Rectal smooth muscle tissue (tissue), 1 donor: Measurements from ENCODE around the gene SCLY.

Experiments used
- H3K27ac ChIP-seq: one replicate; pipeline ENCODE4 v1.7.0; 2013; ENCODE audit warnings: low read depth, low read length, inconsistent platforms
- H3K27me3 ChIP-seq: one replicate; pipeline ENCODE4 v1.7.0; 2013; ENCODE audit warnings: low read length; ENCODE audit not compliant: control insufficient read depth, insufficient read depth
- H3K36me3 ChIP-seq: one replicate; pipeline ENCODE4 v1.7.0; 2013; ENCODE audit warnings: low read length; ENCODE audit not compliant: control insufficient read depth, insufficient read depth
- H3K4me1 ChIP-seq: one replicate; pipeline ENCODE4 v1.7.0; 2013; ENCODE audit warnings: low read length; ENCODE audit not compliant: control insufficient read depth, insufficient read depth
- H3K4me3 ChIP-seq: one replicate; pipeline ENCODE4 v1.7.0; 2013; ENCODE audit warnings: low read length
- H3K9ac ChIP-seq: one replicate; pipeline ENCODE4 v1.7.0; 2013; ENCODE audit warnings: low read length

The SCLY gene

DNA sequence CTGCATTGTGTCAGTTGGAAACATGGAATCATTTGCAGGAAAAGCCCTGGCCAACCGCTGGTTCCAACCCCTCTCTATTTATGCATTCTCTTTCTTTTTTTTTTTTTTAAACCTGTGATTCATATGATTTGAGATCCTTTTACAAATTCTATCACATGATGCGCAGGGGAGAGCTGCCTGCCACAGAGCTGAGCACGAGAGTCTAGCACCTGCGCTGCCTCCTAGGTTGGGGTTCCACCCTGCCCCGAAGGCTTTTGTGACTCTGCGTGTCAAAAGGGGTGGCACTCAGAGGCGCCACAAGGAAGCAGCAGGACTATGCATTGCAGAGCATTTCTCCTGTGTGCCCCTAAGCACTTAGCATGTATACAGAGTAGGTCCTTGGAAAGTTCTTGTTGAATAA is 22.0 kb downstream of the SCLY start:
- Histone ChIP-seq H3K4me1 (no peaks in the 10 kb centered on the region), H3K27ac (no peak overlapping the region), H3K4me3 (no peak overlapping the region), H3K27me3 (no peaks in the 10 kb centered on the region), H3K9ac (no peak overlapping the region), H3K36me3 (no peaks in the 10 kb centered on the region)

DNA sequence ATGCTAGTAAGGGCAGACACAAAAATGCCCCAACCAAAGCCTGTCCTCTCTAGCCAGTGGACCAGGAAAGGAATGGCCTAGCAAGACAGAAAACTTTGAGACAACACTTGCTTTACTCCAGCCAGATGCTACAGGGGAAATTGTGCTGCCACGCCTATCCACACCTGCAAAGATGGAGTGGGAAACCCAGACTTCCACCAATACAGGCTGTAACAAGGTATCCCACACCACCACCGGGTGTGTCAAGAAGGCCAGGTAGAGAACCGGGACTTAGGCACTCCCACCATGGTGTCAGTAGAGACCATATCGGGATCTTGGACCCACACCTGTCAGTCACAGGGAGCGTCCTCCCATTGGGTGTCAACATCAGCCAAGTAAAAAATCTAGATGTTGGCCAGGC is 23.1 kb downstream of the SCLY start:
- no peak overlapping the region for H3K27ac ChIP-seq
- no peaks in the 10 kb centered on the region for H3K36me3 ChIP-seq
- H3K4me1 ChIP-seq, result no peaks in the 10 kb centered on the region
- H3K9ac ChIP-seq, result no peak overlapping the region
- no peak overlapping the region for H3K4me3 ChIP-seq
- H3K27me3 ChIP-seq, result no peaks in the 10 kb centered on the region

GRCh38 chr2:238084761-238085160 is 24.0 kb downstream of the SCLY start:
- no peak overlapping the region for H3K9ac ChIP-seq
- no peak overlapping the region for H3K27ac ChIP-seq
- H3K4me1 ChIP-seq, result no peaks in the 10 kb centered on the region
- H3K36me3 ChIP-seq, result no peaks in the 10 kb centered on the region
- no peaks in the 10 kb centered on the region for H3K27me3 ChIP-seq
- no peak overlapping the region for H3K4me3 ChIP-seq

GRCh38 chr2:238085899-238086298 is 25.1 kb downstream of the SCLY start:
- no peak overlapping the region for H3K4me3 ChIP-seq

DNA sequence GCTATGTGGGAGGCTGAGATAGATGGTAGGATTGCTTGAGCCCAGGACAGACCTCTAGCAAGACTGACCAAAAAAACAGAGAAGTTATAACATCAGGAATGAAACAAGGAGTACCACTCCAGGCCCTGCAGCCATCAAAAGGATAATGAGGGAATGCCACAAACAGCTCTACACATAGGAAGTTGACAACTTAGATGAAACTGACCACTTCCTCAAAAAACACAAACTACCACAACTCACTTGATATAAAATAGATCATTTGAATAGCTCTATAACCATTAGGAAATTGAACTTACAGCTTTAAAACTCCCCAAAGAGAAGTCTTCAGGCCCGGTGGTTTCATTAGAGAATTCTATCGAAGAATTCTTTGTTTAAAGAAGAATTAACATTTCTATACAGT is 26.4 kb downstream of the SCLY start:
- Histone ChIP-seq H3K27ac (no peak overlapping the region), H3K27me3 (no peaks in the 10 kb centered on the region), H3K9ac (no peak overlapping the region), H3K36me3 (peaks cover 4% of the 10 kb centered on the region), H3K4me3 (no peak overlapping the region), H3K4me1 (no peaks in the 10 kb centered on the region)

More at GRCh38 chr2:238085899-238086298, 25.1 kb downstream of the SCLY start:
- Histone ChIP-seq H3K9ac (no peak overlapping the region), H3K27ac (no peak overlapping the region), H3K4me1 (no peaks in the 10 kb centered on the region), H3K27me3 (no peaks in the 10 kb centered on the region), H3K36me3 (no peaks in the 10 kb centered on the region)

DNA sequence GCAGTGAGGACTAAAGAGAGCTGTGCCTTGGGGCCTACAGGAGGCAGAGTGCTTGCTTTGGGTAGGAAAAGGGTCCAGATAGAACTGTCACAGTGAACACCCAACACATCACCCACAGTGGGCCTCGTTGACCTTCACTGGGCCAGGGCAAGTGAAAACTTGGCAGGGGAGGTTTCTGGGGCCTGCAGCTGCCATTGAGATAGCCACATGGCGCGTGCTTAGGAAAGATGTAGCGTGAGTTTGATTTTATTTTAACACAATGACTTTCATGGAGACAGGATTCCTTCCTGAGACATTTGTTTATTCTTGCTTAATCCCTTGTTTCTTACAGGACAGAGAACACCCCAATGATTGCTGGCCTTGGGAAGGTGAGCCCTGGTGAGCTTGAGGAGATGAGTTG is 30.1 kb downstream of the SCLY start:
- no peaks in the 10 kb centered on the region for H3K4me1 ChIP-seq

DNA sequence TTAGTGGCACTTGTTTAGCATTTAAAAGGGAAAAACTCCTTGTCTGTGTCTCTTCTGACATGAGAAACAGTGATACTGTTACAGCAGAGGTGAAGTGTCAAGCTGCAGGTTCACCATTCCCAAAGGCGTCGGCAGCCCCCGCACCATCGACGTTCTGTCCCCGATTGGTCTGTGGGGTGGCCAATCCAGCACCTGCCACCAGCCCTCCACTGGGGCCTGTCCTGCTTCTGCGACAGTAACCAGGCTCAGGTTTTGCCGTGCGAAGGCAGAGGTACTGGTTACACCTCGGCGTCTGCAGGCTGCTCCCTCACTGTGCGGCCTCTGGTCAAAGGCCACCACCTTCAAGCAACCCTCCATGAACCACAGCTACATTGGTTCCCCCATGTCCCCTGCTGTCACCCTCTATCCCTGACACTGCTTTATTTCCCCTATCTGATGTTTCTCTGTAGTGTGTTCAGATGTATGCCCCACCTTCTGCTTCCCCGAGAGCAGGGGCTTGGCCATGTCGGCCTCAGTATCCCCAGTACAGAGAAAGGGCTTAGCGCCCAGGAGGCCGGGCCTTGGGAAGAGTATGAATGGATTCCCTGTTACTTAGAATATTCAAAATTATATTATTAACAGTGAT is 30.7 kb downstream of the SCLY start:
- no peaks in the 10 kb centered on the region for H3K27me3 ChIP-seq
- H3K4me3 ChIP-seq, result no peak overlapping the region
- H3K4me1 ChIP-seq, result no peaks in the 10 kb centered on the region
- H3K9ac ChIP-seq, result no peak overlapping the region
- peaks cover 4% of the 10 kb centered on the region for H3K36me3 ChIP-seq
- H3K27ac ChIP-seq, result no peak overlapping the region

More for the DNA sequence above, 30.1 kb downstream of the SCLY start:
- no peak overlapping the region for H3K9ac ChIP-seq
- peaks cover 4% of the 10 kb centered on the region for H3K36me3 ChIP-seq
- H3K27ac ChIP-seq, result no peak overlapping the region
- H3K27me3 ChIP-seq, result no peaks in the 10 kb centered on the region
- no peak overlapping the region for H3K4me3 ChIP-seq

DNA sequence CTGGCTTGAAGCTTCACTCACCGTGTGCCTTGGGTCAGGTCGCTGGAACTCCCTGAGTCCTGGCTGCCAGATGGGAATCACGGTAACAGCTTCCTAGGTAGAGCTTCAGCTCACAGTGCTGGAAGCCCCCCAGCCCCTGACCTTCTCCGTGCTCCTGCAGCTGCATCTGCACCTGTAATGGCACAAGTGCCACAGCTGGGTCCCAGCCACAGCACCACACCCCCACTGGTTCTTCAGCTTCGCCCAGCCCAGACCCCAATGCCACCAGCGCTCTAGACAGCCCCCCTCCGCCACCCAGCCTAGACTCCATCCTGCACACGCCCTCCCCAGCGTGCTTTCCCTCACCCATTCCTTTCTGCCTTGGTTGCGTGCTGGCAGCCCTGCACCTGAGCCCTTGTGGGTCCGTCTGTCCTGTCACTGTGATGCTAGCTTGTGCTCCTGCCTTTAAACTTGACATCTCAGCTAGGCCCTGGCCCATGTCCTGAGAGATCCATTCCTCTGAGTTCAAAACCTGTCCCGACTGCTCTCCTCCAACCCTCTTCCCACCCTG is 31.8 kb downstream of the SCLY start:
- Histone ChIP-seq H3K27me3 (no peaks in the 10 kb centered on the region), H3K36me3 (peaks cover 4% of the 10 kb centered on the region), H3K27ac (no peak overlapping the region), H3K9ac (no peak overlapping the region), H3K4me1 (no peaks in the 10 kb centered on the region), H3K4me3 (no peak overlapping the region)

GRCh38 chr2:238093181-238094140 is 32.7 kb downstream of the SCLY start:
- no peaks in the 10 kb centered on the region for H3K4me1 ChIP-seq
- H3K36me3 ChIP-seq, result peaks cover 4% of the 10 kb centered on the region
- H3K4me3 ChIP-seq, result no peak overlapping the region
- H3K9ac ChIP-seq, result no peak overlapping the region
- H3K27me3 ChIP-seq, result no peaks in the 10 kb centered on the region
- H3K27ac ChIP-seq, result no peak overlapping the region

- Histone ChIP-seq H3K9ac (no peak overlapping the region), H3K27me3 (no peaks in the 10 kb centered on the region), H3K36me3 (peaks cover 4% of the 10 kb centered on the region), H3K27ac (no peak overlapping the region), H3K4me1 (no peaks in the 10 kb centered on the region), H3K4me3 (no peak overlapping the region)
These were observed 33.7 kb downstream of the SCLY start for GRCh38 chr2:238094438-238095022.

GRCh38 chr2:238095143-238095542 is 34.3 kb downstream of the SCLY start:
- Histone ChIP-seq H3K27ac (no peak overlapping the region), H3K27me3 (no peaks in the 10 kb centered on the region), H3K36me3 (peaks cover 4% of the 10 kb centered on the region), H3K4me3 (no peak overlapping the region), H3K4me1 (no peaks in the 10 kb centered on the region), H3K9ac (no peak overlapping the region)

- Histone ChIP-seq H3K27me3 (no peaks in the 10 kb centered on the region), H3K4me3 (no peak overlapping the region), H3K27ac (no peak overlapping the region), H3K4me1 (no peaks in the 10 kb centered on the region), H3K36me3 (peaks cover 3% of the 10 kb centered on the region), H3K9ac (no peak overlapping the region)
These were observed 35.7 kb downstream of the SCLY start for GRCh38 chr2:238096311-238097011.
